Measurements from ENCODE around the gene C1orf174.

Gene C1orf174

DNA sequence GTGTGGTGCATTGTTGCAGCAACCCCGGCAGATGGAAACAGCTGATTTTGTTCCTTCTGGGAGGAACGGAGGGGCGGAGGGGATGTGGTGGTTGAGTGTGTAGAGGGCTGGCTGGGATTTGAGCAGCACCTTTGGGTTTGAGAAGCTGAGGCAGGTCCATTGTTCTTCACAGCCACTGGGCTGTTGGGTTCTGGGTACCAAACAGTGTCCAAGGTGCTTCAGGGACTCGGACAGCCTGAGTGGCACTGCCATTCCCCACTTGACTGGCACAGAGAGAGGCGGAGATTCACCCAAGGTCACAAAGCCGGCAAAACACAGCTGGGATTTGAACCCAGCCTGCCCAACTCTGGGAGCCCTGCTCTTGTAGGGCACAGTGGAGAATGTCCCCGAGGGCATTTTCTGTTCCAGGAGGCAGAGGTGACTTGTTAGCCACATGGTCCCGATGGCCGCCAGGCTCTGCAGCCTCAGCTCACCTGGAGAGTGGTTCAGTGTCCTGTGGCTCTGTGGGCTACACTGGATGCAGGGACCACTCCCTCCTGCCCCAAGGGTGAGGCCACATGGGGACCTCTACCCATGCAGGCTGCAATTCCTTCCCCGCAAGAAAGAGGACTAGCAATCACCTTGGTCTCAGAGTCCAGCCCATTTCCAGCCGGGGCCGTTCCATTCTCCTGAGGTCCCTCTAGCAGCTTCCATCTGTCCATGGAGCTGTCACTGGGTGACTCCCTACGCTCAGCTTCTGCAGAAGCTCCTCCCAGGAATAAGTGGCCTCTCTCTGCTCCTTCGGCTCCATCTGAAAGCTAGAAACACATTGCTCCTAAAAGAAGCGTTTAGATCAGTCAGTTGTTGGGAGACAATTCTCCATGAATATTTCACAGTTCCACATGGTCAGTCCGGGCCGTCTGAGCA, 31.2 kb upstream of the C1orf174 start:
- Histone ChIP-seq H4K20me1 (ENCODE audit: low read depth, low read length) (no peaks in the 10 kb centered on the region), H3K4me2 (ENCODE audit: low read depth, low read length, poor library complexity, severe bottlenecking) (no peak overlapping the region), H3K9me3 (ENCODE audit: insufficient read depth, low read length) (no peaks in the 10 kb centered on the region), H3K4me3 (ENCODE audit: insufficient read depth, low read length, poor library complexity, severe bottlenecking) (no peak overlapping the region), H3K27me3 (ENCODE audit: low read length) (no peaks in the 10 kb centered on the region), H2AFZ (ENCODE audit: low read depth, low read length, severe bottlenecking) (no peak overlapping the region), H3K79me2 (ENCODE audit: insufficient read depth, low read length) (no peaks in the 10 kb centered on the region), H3F3A (ENCODE audit: insufficient read depth) (peaks cover 8% of the 10 kb centered on the region; the same call in 1 of the 2 replicates), H3K9me2 (replicated peaks; ENCODE audit: insufficient read depth, low read length) (no peaks in the 10 kb centered on the region), H3K27ac (ENCODE audit: low read depth, low read length) (no peak overlapping the region), H3K36me3 (ENCODE audit: low read length) (no peaks in the 10 kb centered on the region), H3K9ac (ENCODE audit: low read length) (no peak overlapping the region)
- TF ChIP-seq EZH2phosphoT487 (conservative IDR thresholded peaks at IDR 0.05; ENCODE audit: low read length), result no peak
- TF ChIP-seq, protein P1, sequence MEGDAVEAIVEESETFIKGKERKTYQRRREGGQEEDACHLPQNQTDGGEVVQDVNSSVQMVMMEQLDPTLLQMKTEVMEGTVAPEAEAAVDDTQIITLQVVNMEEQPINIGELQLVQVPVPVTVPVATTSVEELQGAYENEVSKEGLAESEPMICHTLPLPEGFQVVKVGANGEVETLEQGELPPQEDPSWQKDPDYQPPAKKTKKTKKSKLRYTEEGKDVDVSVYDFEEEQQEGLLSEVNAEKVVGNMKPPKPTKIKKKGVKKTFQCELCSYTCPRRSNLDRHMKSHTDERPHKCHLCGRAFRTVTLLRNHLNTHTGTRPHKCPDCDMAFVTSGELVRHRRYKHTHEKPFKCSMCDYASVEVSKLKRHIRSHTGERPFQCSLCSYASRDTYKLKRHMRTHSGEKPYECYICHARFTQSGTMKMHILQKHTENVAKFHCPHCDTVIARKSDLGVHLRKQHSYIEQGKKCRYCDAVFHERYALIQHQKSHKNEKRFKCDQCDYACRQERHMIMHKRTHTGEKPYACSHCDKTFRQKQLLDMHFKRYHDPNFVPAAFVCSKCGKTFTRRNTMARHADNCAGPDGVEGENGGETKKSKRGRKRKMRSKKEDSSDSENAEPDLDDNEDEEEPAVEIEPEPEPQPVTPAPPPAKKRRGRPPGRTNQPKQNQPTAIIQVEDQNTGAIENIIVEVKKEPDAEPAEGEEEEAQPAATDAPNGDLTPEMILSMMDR (IDR thresholded peaks at IDR 0.05; ENCODE audit: insufficient read depth, low read length, poor library complexity, severe bottlenecking), result no peak

DNA sequence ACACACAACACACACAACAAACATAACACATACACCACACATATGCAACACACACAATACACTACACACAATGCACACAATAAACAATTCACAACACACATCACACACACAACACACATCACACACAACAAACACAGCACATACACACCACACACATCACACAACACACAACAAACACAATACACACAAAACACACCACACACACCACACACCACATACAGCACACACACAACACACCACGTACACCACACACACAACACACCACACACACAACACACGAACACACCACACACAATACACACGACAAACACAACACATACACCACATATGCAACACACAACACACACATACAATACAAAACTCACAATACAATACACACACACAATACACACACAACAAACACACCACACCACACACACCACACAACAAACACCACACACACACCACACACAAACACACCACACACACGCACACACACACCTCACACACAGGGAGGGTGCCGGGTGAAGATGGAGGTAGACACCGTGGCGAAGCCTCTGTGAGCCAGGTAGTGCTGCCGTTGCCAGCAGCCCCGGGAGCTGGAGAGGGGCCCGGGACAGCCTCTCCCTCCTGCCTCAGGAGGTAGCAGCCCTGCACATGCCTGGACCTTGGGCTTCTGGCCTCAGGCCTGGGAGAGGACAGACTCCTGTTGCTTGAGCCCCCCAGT, 30.4 kb upstream of the C1orf174 start:
- TF ChIP-seq EZH2phosphoT487 (conservative IDR thresholded peaks at IDR 0.05; ENCODE audit: low read length), result no peak
- TF ChIP-seq, protein P1 (IDR thresholded peaks at IDR 0.05; ENCODE audit: insufficient read depth, low read length, poor library complexity, severe bottlenecking), result no peak

DNA sequence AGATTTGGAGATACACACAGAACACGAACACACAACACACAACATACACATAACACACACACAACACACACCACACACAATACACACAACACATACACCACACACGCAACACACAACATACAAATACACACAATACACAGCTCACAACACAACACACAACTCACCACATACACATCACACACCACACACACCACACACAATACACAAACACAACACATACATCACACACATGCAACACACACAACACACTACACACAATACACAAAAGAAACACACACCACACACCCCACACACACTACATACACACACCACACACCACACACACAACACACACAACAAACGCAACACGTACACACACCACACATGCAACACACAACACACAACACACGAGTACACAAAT, 29.1 kb upstream of the C1orf174 start:
- Histone ChIP-seq H3F3A (ENCODE audit: insufficient read depth) (peaks cover 8% of the 10 kb centered on the region; the same call in 1 of the 2 replicates), H4K20me1 (ENCODE audit: low read depth, low read length) (no peaks in the 10 kb centered on the region), H3K9me2 (replicated peaks; ENCODE audit: insufficient read depth, low read length) (no peaks in the 10 kb centered on the region), H3K79me2 (ENCODE audit: insufficient read depth, low read length) (no peaks in the 10 kb centered on the region), H3K27ac (ENCODE audit: low read depth, low read length) (no peak overlapping the region), H3K9ac (ENCODE audit: low read length) (no peak overlapping the region), H3K27me3 (ENCODE audit: low read length) (no peaks in the 10 kb centered on the region), H3K9me3 (ENCODE audit: insufficient read depth, low read length) (no peaks in the 10 kb centered on the region), H3K4me2 (ENCODE audit: low read depth, low read length, poor library complexity, severe bottlenecking) (no peak overlapping the region), H3K36me3 (ENCODE audit: low read length) (no peaks in the 10 kb centered on the region), H3K4me3 (ENCODE audit: insufficient read depth, low read length, poor library complexity, severe bottlenecking) (no peak overlapping the region), H2AFZ (ENCODE audit: low read depth, low read length, severe bottlenecking) (no peak overlapping the region)
- TF ChIP-seq, protein P1 (IDR thresholded peaks at IDR 0.05; ENCODE audit: insufficient read depth, low read length, poor library complexity, severe bottlenecking), result no peak
- TF ChIP-seq EZH2phosphoT487 (conservative IDR thresholded peaks at IDR 0.05; ENCODE audit: low read length), result no peak

More for the DNA sequence above, 30.4 kb upstream of the C1orf174 start:
- Histone ChIP-seq H3K36me3 (ENCODE audit: low read length) (no peaks in the 10 kb centered on the region), H4K20me1 (ENCODE audit: low read depth, low read length) (no peaks in the 10 kb centered on the region), H3K9ac (ENCODE audit: low read length) (no peak overlapping the region), H3K9me3 (ENCODE audit: insufficient read depth, low read length) (no peaks in the 10 kb centered on the region), H3K79me2 (ENCODE audit: insufficient read depth, low read length) (no peaks in the 10 kb centered on the region), H3F3A (ENCODE audit: insufficient read depth) (peaks cover 8% of the 10 kb centered on the region; the same call in 1 of the 2 replicates), H2AFZ (ENCODE audit: low read depth, low read length, severe bottlenecking) (no peak overlapping the region), H3K9me2 (replicated peaks; ENCODE audit: insufficient read depth, low read length) (no peaks in the 10 kb centered on the region), H3K4me3 (ENCODE audit: insufficient read depth, low read length, poor library complexity, severe bottlenecking) (no peak overlapping the region), H3K4me2 (ENCODE audit: low read depth, low read length, poor library complexity, severe bottlenecking) (no peak overlapping the region), H3K27me3 (ENCODE audit: low read length) (no peaks in the 10 kb centered on the region), H3K27ac (ENCODE audit: low read depth, low read length) (no peak overlapping the region)
